Measurements from ENCODE around the gene TCEAL6. TPM values are rescaled to one million over a fixed set of nuclear protein-coding genes. Genes with fewer than 3 reads are reported as not detected.

TCEAL6 gene
- total RNA-seq, 1 donor from 2014 or later = not detected

DNA sequence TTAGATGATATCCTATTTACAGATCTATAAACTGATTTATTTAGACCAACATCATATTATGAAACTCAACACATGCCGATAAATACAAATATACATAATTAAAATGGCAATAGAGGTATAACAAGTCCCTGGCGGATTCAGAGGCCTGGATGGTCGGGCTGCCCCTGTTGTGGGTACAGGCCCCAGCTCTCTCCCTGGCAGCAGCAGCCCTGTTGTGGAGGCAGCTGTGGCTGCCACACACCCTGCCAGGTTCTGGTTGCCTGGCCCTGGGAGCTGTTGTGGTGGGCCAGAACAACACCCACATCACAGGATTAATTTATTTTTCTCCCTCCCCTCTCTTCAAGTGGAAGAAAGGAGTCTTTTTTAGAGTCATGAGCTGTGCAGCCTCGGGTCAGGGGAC, 28.9 kb downstream of the TCEAL6 start:
- no peaks in the 10 kb centered on the region for H3K36me3 ChIP-seq
- peaks cover 0 to 5% of the 10 kb centered on the region in 2 donors for H3K9me3 ChIP-seq
- no peak overlapping the region for H3K27ac ChIP-seq
- no peak for DNase-seq (ENCODE audit: low spot score in 2 of 2)
- H3K4me1 ChIP-seq = no peaks in the 10 kb centered on the region
- no peaks in the 10 kb centered on the region for H3K27me3 ChIP-seq
- intact Hi-C loops (cut with DNase I) = no loop called here
- no peak overlapping the region for H3K4me3 ChIP-seq
- TF ChIP-seq, protein P1, sequence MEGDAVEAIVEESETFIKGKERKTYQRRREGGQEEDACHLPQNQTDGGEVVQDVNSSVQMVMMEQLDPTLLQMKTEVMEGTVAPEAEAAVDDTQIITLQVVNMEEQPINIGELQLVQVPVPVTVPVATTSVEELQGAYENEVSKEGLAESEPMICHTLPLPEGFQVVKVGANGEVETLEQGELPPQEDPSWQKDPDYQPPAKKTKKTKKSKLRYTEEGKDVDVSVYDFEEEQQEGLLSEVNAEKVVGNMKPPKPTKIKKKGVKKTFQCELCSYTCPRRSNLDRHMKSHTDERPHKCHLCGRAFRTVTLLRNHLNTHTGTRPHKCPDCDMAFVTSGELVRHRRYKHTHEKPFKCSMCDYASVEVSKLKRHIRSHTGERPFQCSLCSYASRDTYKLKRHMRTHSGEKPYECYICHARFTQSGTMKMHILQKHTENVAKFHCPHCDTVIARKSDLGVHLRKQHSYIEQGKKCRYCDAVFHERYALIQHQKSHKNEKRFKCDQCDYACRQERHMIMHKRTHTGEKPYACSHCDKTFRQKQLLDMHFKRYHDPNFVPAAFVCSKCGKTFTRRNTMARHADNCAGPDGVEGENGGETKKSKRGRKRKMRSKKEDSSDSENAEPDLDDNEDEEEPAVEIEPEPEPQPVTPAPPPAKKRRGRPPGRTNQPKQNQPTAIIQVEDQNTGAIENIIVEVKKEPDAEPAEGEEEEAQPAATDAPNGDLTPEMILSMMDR (IDR thresholded peaks at IDR 0.05) = no peak

Other genes with a start within 250 kb of the TCEAL6 start
- 0.96 TPM for gene ZMAT1, start 210.5 kb downstream of the TCEAL6 start, total RNA-seq
- not detected for gene TCEAL2, start 16.8 kb downstream of the TCEAL6 start, total RNA-seq
- not detected for gene BEX5, start 13.5 kb upstream of the TCEAL6 start, total RNA-seq
- gene TCP11X1, start 72.8 kb upstream of the TCEAL6 start, total RNA-seq = not detected
- not detected for gene NXF2, start 104.7 kb upstream of the TCEAL6 start, total RNA-seq

All from ascending aorta (tissue), 2 donors.